A549 treated with AZD9567 at 1 μM for 4 hours (cell line): ENCODE measurements around the gene TIPARP. TPM values are rescaled to one million over a fixed set of nuclear protein-coding genes. Genes with fewer than 3 reads are reported as not detected.

Experiments
- total RNA-seq: library from RNA; stranded (reverse); fragments of 200-300 nt; extraction: Qiagen RNA extraction; gene quantifications from 5 replicates; pipeline ENCODE4 v1.2.3, GENCODE V29; 2022; ENCODE audit not compliant: insufficient read depth

TIPARP gene, protein sequence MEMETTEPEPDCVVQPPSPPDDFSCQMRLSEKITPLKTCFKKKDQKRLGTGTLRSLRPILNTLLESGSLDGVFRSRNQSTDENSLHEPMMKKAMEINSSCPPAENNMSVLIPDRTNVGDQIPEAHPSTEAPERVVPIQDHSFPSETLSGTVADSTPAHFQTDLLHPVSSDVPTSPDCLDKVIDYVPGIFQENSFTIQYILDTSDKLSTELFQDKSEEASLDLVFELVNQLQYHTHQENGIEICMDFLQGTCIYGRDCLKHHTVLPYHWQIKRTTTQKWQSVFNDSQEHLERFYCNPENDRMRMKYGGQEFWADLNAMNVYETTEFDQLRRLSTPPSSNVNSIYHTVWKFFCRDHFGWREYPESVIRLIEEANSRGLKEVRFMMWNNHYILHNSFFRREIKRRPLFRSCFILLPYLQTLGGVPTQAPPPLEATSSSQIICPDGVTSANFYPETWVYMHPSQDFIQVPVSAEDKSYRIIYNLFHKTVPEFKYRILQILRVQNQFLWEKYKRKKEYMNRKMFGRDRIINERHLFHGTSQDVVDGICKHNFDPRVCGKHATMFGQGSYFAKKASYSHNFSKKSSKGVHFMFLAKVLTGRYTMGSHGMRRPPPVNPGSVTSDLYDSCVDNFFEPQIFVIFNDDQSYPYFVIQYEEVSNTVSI
- 68.9 to 110 TPM (median 69.7 TPM) in 5 replicates for total RNA-seq

GRCh38 chr3:156674046-156674910 is at the start of gene TIPARP:
TIPARP (plus strand) TSS chr3:156674590; CDS start chr3:156677698, 3,108 bp downstream.

Other genes starting within 250 kb of the TIPARP start
- gene SSR3, start 119.5 kb upstream of the TIPARP start, total RNA-seq, result 173 to 209 TPM (median 204 TPM) in 5 replicates
- gene LEKR1, start 151.8 kb downstream of the TIPARP start, total RNA-seq, result 0.64 to 1.9 TPM (median 0.90 TPM) in 5 replicates